Effector memory CD4-positive, alpha-beta T cell (primary cell): Measurements from ENCODE around the gene SCAF1.

ENCODE experiments used
- DNase-seq, 3 donors: peaks; one replicate each; pipeline ENCODE4 v3.0.0-alpha.2; 2020
- H3K27ac ChIP-seq: 2 replicates; pipeline ENCODE4 v1.7.0; 2013; ENCODE audit warnings: mild to moderate bottlenecking, low read length, moderate library complexity; ENCODE audit not compliant: insufficient read depth, poor library complexity, severe bottlenecking
- H3K27me3 ChIP-seq: replicated peaks from 2 replicates; pipeline ENCODE4 v1.7.0; 2013; ENCODE audit warnings: mild to moderate bottlenecking, low read length; ENCODE audit not compliant: insufficient read depth, control insufficient read depth, poor library complexity, severe bottlenecking
- H3K36me3 ChIP-seq: 2 replicates; pipeline ENCODE4 v1.7.0; 2013; ENCODE audit warnings: mild to moderate bottlenecking, low read length, moderate library complexity; ENCODE audit not compliant: control insufficient read depth, insufficient read depth
- H3K4me1 ChIP-seq: 2 replicates; pipeline ENCODE4 v1.7.0; 2013; ENCODE audit warnings: low read length, mild to moderate bottlenecking; ENCODE audit not compliant: control insufficient read depth, insufficient read depth, poor library complexity, severe bottlenecking
- H3K4me3 ChIP-seq: 2 replicates; pipeline ENCODE4 v1.7.0; 2013; ENCODE audit warnings: low read length, low read depth, mild to moderate bottlenecking; ENCODE audit not compliant: insufficient read depth, poor library complexity, severe bottlenecking
- H3K9me3 ChIP-seq: 2 replicates; pipeline ENCODE4 v1.7.0; 2013; ENCODE audit warnings: mild to moderate bottlenecking, low read length, moderate library complexity; ENCODE audit not compliant: control insufficient read depth
- total RNA-seq, 3 donors: gene quantifications; one replicate each; lab custom pipeline; 2026; lab: John Stamatoyannopoulos, UW

SCAF1 gene
- 33.9 to 59.4 (median 50.7) reads per million in 3 donors for total RNA-seq

DNA sequence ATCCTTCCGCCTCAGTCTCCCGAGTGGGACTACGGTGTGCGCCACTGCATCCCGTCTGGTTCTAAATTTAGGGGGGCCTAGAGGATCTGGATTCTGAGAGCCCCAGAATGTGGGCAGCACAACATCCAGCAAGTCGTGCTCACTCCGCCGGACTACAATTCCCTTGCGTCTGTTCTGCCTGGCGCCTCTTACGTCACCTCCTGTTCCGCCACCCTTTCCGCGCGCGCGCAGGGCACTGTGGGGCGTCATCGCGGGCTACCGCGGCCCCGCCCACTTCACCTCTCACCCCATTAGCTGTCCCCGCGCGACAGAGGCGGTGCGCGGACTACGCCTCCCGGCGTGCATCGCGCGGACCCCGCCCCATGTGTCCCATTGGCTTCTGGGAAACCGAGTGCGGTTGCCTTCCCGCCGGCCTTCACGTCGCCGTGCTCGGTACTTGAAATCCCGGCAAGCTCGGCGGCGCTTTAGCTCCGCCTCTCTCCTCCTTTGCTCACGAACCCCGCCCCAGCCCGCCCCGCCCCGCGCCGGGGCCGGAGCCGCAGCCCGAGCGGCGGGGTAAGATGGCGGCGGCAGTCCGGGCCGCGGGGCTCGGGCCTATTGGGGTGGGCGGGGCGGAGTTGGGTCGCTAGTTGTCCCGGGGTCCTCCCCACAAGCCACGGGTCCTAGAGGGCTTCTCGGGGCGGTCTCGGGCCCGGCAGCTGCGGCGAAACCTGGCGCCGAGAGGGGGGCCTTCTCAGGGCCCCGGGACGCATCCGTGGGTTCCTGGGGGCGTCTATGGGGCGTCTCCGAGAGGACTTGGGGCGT is at the start of gene SCAF1:
Gene SCAF1 (plus strand): TSS at position 522 of the 804 bp plus-strand sequence. CDS start 2,818 bp downstream, outside the sequence.
- peak; percentile 99 for DNase-seq
- H3K27ac ChIP-seq, result peak within 1 kb of the TSS; percentile 94
- no peaks in the 10 kb centered on the region for H3K27me3 ChIP-seq
- H3K36me3 ChIP-seq, result peaks cover 17% of the 10 kb centered on the region
- H3K4me3 ChIP-seq, result peak within 1 kb of the TSS; percentile 84
- peaks cover 34% of the 10 kb centered on the region for H3K4me1 ChIP-seq
- no peaks in the 10 kb centered on the region for H3K9me3 ChIP-seq

- peaks cover 33% of the 10 kb centered on the region for H3K36me3 ChIP-seq
- DNase-seq, result no peak
- peaks cover 21% of the 10 kb centered on the region for H3K4me1 ChIP-seq
These were observed 49.4 kb upstream of the SCAF1 start for GRCh38 chr19:49592486-49593232.

GRCh38 chr19:49593233-49594113 is 48.5 kb upstream of the SCAF1 start:
- no peaks in the 10 kb centered on the region for H3K27me3 ChIP-seq
- peaks cover 38% of the 10 kb centered on the region for H3K36me3 ChIP-seq
- peak overlapping the region; percentile 75 for H3K27ac ChIP-seq
- H3K4me1 ChIP-seq, result peaks cover 21% of the 10 kb centered on the region
- DNase-seq, result peak; percentile 82 to 89 (median 86)
- H3K9me3 ChIP-seq, result no peaks in the 10 kb centered on the region
- peak overlapping the region; percentile 92 for H3K4me3 ChIP-seq

More at GRCh38 chr19:49592486-49593232, 49.4 kb upstream of the SCAF1 start:
- Histone ChIP-seq H3K9me3 (no peaks in the 10 kb centered on the region), H3K27me3 (no peaks in the 10 kb centered on the region), H3K4me3 (peak overlapping the region; percentile 92), H3K27ac (peak overlapping the region; percentile 75)

GRCh38 chr19:49594157-49594992 is 47.6 kb upstream of the SCAF1 start:
- no peak overlapping the region for H3K27ac ChIP-seq
- H3K27me3 ChIP-seq, result no peaks in the 10 kb centered on the region
- H3K36me3 ChIP-seq, result peaks cover 47% of the 10 kb centered on the region
- DNase-seq, result no peak
- peaks cover 21% of the 10 kb centered on the region for H3K4me1 ChIP-seq
- H3K4me3 ChIP-seq, result no peak overlapping the region
- H3K9me3 ChIP-seq, result no peaks in the 10 kb centered on the region

DNA sequence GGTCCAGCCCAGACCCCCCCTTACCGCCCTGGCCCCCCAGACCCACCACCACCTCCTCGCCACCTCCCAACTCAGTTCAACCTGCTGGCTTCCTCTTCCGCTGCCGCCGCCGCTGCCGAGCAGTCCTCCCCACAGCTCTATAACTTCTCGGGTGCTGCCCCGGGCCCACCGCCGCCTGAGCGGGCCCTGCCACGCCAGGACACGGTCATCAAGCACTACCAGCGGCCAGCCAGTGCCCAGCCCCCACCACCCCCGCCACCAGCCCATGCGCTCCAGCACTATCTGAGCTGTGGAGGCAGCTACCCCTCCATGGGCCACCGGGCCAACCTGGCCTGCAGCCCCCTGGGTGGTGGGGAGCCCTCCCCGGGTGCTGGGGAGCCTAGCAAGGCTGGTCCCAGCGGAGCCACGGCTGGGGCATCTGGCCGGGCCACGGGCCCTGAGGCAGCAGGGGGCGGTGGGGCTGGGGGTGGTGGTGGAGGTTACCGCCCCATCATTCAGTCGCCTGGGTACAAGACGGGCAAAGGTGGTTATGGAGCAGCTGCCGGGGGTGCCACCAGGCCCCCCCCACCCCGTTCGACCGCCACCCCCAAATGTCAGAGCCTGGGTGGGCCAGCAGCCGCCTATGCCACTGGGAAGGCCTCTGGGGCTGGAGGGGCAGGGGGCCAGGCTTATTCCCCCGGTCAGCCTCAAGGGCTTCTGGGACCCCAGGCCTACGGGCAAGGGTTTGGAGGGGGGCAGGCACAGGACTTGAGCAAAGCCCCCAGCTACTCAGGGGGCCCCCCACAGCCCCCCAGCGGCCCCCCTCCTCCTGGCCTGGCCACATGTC is 46.8 kb upstream of the SCAF1 start:
- Histone ChIP-seq H3K27ac (no peak overlapping the region), H3K4me1 (peaks cover 19% of the 10 kb centered on the region), H3K4me3 (no peak overlapping the region), H3K27me3 (no peaks in the 10 kb centered on the region), H3K9me3 (no peaks in the 10 kb centered on the region), H3K36me3 (peaks cover 55% of the 10 kb centered on the region)
- no peak for DNase-seq

DNA sequence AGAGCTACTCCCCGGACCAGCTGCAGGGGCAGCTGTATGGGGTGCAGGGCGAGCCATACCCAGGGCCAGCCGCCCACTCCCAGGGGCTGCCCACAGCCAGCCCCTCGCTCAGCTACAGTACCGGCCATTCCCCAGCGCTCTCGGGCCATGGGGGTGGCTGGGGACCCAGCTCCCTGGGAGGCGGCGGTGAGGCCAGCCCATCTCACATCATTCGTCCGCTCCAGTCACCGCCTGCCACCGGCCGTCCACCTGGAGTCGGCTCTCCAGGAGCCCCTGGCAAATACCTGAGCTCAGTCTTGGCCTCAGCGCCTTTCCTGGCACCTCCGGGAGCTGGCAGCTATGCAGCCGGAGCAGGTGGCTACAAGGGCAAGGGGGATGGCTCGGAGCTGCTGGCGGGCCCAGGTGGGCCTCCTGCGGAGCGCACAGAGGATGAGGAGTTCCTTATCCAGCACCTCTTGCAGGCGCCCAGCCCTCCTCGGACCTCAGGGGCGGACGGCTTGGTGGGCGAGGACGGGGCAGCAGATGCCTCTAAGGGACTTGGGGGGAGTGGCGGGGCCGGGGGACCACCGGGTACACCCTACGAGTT is 46.1 kb upstream of the SCAF1 start:
- H3K9me3 ChIP-seq, result no peaks in the 10 kb centered on the region
- peaks cover 59% of the 10 kb centered on the region for H3K36me3 ChIP-seq
- peaks cover 15% of the 10 kb centered on the region for H3K4me1 ChIP-seq
- H3K4me3 ChIP-seq, result no peak overlapping the region
- DNase-seq, result no peak
- no peak overlapping the region for H3K27ac ChIP-seq
- H3K27me3 ChIP-seq, result no peaks in the 10 kb centered on the region

- peaks cover 63% of the 10 kb centered on the region for H3K36me3 ChIP-seq
- H3K4me1 ChIP-seq, result peaks cover 15% of the 10 kb centered on the region
- no peak for DNase-seq
- H3K27ac ChIP-seq, result no peak overlapping the region
- H3K4me3 ChIP-seq, result no peak overlapping the region
- no peaks in the 10 kb centered on the region for H3K9me3 ChIP-seq
- no peaks in the 10 kb centered on the region for H3K27me3 ChIP-seq
These were observed 45.6 kb upstream of the SCAF1 start for GRCh38 chr19:49596407-49596806.

DNA sequence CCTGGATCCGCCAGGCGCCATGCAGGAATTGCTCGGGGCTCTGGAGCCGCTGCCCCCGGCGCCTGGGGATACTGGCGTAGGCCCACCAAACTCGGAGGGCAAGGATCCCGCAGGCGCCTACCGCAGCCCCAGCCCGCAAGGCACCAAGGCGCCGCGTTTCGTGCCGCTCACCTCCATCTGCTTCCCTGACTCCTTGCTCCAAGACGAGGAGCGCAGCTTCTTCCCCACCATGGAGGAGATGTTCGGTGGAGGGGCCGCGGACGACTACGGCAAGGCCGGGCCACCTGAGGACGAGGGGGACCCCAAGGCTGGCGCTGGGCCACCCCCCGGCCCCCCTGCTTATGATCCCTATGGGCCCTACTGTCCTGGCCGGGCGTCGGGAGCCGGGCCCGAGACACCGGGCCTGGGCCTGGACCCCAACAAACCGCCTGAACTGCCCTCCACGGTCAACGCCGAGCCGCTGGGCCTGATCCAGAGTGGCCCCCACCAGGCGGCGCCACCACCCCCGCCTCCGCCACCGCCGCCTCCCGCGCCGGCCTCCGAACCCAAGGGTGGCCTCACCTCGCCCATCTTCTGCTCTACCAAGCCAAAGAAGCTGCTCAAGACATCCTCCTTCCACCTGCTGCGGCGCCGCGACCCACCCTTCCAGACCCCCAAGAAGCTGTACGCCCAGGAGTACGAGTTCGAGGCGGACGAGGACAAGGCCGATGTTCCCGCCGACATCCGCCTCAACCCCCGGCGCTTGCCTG is 44.9 kb upstream of the SCAF1 start:
- H3K9me3 ChIP-seq, result no peaks in the 10 kb centered on the region
- H3K4me1 ChIP-seq, result peaks cover 12% of the 10 kb centered on the region
- no peak for DNase-seq
- no peaks in the 10 kb centered on the region for H3K27me3 ChIP-seq
- H3K4me3 ChIP-seq, result no peak overlapping the region
- H3K27ac ChIP-seq, result no peak overlapping the region
- peaks cover 70% of the 10 kb centered on the region for H3K36me3 ChIP-seq
